Measurements from ENCODE around the gene NPY4R2.
"Not testable (repeated sequence)": the region's sequence is repeated elsewhere in the genome, so short reads cannot be mapped to it uniquely, and the experiment has no call there.

The NPY4R2 gene

GRCh38 chr10:47970047-47970446, 51.6 kb downstream of the NPY4R2 start:
- not testable (repeated sequence) for H3K9me3 ChIP-seq (replicated peaks; ENCODE audit: low read length); H3K27me3 ChIP-seq (ENCODE audit: control insufficient read depth, insufficient read depth, low read length); H3K4me3 ChIP-seq (ENCODE audit: low read length); H3K4me1 ChIP-seq (ENCODE audit: control insufficient read depth, insufficient read depth, low read length); H3K36me3 ChIP-seq (ENCODE audit: insufficient read depth, low read length); H3K9ac ChIP-seq (ENCODE audit: low read depth, low read length); H3K4me2 ChIP-seq (ENCODE audit: low read length)

DNA sequence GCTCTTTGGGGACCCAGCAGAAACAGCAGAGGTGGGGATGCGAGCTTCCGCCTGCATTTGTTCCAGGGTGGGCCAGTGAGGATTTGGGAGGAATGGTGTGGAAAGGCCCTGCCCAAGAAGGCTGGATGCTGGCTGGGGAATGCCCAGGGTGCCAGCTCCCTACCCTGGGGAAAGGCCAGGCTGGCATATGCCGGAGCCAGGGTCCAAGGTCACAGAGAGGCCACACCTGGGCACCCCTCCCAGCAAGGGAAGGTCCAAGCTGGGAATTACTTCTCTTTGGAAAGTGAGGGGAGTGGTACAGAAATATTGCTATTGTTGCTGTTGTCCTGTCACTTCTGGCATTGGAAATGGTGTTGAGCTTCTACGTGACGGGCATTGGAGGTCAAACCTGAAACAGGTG, 53.1 kb downstream of the NPY4R2 start:
- H3K4me3 ChIP-seq (ENCODE audit: low read length); H3K27me3 ChIP-seq (ENCODE audit: control insufficient read depth, insufficient read depth, low read length); H3K4me1 ChIP-seq (ENCODE audit: control insufficient read depth, insufficient read depth, low read length); H3K9ac ChIP-seq (ENCODE audit: low read depth, low read length); H3K36me3 ChIP-seq (ENCODE audit: insufficient read depth, low read length); H3K9me3 ChIP-seq (replicated peaks; ENCODE audit: low read length); H3K4me2 ChIP-seq (ENCODE audit: low read length): not testable (repeated sequence)

- H3K4me3 ChIP-seq (ENCODE audit: low read length); H3K9me3 ChIP-seq (replicated peaks; ENCODE audit: low read length); H3K9ac ChIP-seq (ENCODE audit: low read depth, low read length); H3K4me1 ChIP-seq (ENCODE audit: control insufficient read depth, insufficient read depth, low read length); H3K4me2 ChIP-seq (ENCODE audit: low read length); H3K27me3 ChIP-seq (ENCODE audit: control insufficient read depth, insufficient read depth, low read length); H3K36me3 ChIP-seq (ENCODE audit: insufficient read depth, low read length): not testable (repeated sequence)
Measured at GRCh38 chr10:47972077-47972476, 53.6 kb downstream of the NPY4R2 start.
